Measurements from ENCODE around the gene EYA4.

Gene EYA4

DNA sequence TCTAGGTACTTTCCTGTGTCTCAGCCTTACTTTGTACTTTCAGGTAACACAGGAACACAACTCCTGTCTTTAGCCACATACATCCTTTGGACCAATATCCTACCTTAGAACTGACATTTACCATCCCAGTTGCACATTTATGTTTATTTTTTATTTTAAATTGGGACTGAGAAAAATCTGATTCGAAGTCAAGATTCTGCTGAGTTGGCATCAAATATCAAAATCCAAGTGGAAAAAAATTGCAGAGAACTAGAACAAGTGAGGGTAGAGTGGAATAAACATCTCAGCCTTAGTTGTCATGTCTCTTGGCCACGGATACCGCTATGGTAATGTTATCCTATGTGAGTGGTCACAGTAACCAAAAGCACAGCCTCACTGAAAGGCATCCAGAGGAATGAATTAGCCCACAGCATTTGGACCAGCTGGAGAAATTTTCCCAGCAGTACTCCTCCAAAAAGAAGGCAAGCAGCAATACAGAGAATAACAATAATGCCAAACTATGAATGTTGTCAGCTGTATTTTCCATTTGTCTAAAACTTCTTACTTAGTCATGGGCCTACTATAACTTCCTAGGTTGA is 17.6 kb upstream of the EYA4 start:
- Histone ChIP-seq H3K9ac (ENCODE audit: low read length) (no peak overlapping the region), H3K27me3 (ENCODE audit: low read length) (no peaks in the 10 kb centered on the region), H4K20me1 (ENCODE audit: low read depth, low read length) (no peaks in the 10 kb centered on the region), H3K4me3 (ENCODE audit: insufficient read depth, low read length, poor library complexity, severe bottlenecking) (no peak overlapping the region), H3F3A (ENCODE audit: insufficient read depth) (no peaks in the 10 kb centered on the region), H3K27ac (ENCODE audit: low read depth, low read length) (no peak overlapping the region), H3K4me2 (ENCODE audit: low read depth, low read length, poor library complexity, severe bottlenecking) (no peak overlapping the region), H3K79me2 (ENCODE audit: insufficient read depth, low read length) (no peaks in the 10 kb centered on the region), H3K9me3 (ENCODE audit: insufficient read depth, low read length) (no peaks in the 10 kb centered on the region), H2AFZ (ENCODE audit: low read depth, low read length, severe bottlenecking) (no peak overlapping the region), H3K9me2 (replicated peaks; ENCODE audit: insufficient read depth, low read length) (no peaks in the 10 kb centered on the region), H3K36me3 (ENCODE audit: low read length) (no peaks in the 10 kb centered on the region)
- TF ChIP-seq EZH2phosphoT487 (conservative IDR thresholded peaks at IDR 0.05; ENCODE audit: low read length): no peak
- TF ChIP-seq, protein P1, sequence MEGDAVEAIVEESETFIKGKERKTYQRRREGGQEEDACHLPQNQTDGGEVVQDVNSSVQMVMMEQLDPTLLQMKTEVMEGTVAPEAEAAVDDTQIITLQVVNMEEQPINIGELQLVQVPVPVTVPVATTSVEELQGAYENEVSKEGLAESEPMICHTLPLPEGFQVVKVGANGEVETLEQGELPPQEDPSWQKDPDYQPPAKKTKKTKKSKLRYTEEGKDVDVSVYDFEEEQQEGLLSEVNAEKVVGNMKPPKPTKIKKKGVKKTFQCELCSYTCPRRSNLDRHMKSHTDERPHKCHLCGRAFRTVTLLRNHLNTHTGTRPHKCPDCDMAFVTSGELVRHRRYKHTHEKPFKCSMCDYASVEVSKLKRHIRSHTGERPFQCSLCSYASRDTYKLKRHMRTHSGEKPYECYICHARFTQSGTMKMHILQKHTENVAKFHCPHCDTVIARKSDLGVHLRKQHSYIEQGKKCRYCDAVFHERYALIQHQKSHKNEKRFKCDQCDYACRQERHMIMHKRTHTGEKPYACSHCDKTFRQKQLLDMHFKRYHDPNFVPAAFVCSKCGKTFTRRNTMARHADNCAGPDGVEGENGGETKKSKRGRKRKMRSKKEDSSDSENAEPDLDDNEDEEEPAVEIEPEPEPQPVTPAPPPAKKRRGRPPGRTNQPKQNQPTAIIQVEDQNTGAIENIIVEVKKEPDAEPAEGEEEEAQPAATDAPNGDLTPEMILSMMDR (IDR thresholded peaks at IDR 0.05; ENCODE audit: insufficient read depth, low read length, poor library complexity, severe bottlenecking): no peak

- Histone ChIP-seq H3K4me2 (ENCODE audit: low read depth, low read length, poor library complexity, severe bottlenecking) (no peak overlapping the region), H3K27ac (ENCODE audit: low read depth, low read length) (no peak overlapping the region), H3K27me3 (ENCODE audit: low read length) (no peaks in the 10 kb centered on the region), H3F3A (ENCODE audit: insufficient read depth) (no peaks in the 10 kb centered on the region), H3K4me3 (ENCODE audit: insufficient read depth, low read length, poor library complexity, severe bottlenecking) (no peak overlapping the region), H3K36me3 (ENCODE audit: low read length) (no peaks in the 10 kb centered on the region), H3K9me2 (replicated peaks; ENCODE audit: insufficient read depth, low read length) (no peaks in the 10 kb centered on the region), H2AFZ (ENCODE audit: low read depth, low read length, severe bottlenecking) (no peak overlapping the region), H3K9me3 (ENCODE audit: insufficient read depth, low read length) (no peaks in the 10 kb centered on the region), H3K9ac (ENCODE audit: low read length) (no peak overlapping the region), H3K79me2 (ENCODE audit: insufficient read depth, low read length) (no peaks in the 10 kb centered on the region), H4K20me1 (ENCODE audit: low read depth, low read length) (no peaks in the 10 kb centered on the region)
- TF ChIP-seq EZH2phosphoT487 (conservative IDR thresholded peaks at IDR 0.05; ENCODE audit: low read length): no peak
- TF ChIP-seq, protein P1 (IDR thresholded peaks at IDR 0.05; ENCODE audit: insufficient read depth, low read length, poor library complexity, severe bottlenecking): no peak
These were observed 15.6 kb upstream of the EYA4 start for GRCh38 chr6:133225560-133225959.

DNA sequence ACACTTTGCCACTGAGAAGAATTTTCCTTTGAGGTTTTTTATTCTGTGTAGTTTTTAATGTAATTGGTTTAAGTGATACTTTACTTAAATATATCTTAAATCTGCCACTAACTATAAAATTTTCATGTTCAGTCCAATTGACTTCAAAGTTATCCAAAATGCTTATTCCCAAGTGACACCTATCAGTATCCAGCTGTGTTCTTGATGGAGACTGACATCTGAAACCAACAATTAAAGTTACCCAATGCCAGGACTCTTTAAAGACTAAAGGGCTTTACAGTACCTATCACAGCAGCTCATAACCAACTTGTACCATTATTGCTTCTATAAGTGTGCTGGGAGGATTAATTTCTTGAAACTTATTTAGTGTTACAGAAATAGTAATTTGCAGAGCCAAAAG is 13.8 kb upstream of the EYA4 start:
- Histone ChIP-seq H3K4me3 (ENCODE audit: insufficient read depth, low read length, poor library complexity, severe bottlenecking) (no peak overlapping the region), H3K9me2 (replicated peaks; ENCODE audit: insufficient read depth, low read length) (no peaks in the 10 kb centered on the region)
- TF ChIP-seq, protein P1 (IDR thresholded peaks at IDR 0.05; ENCODE audit: insufficient read depth, low read length, poor library complexity, severe bottlenecking): no peak
- no peak for TF ChIP-seq EZH2phosphoT487 (conservative IDR thresholded peaks at IDR 0.05; ENCODE audit: low read length)

More for the DNA sequence above, 13.8 kb upstream of the EYA4 start:
- Histone ChIP-seq H3K27ac (ENCODE audit: low read depth, low read length) (no peak overlapping the region), H3K9ac (ENCODE audit: low read length) (no peak overlapping the region), H2AFZ (ENCODE audit: low read depth, low read length, severe bottlenecking) (no peak overlapping the region), H3K4me2 (ENCODE audit: low read depth, low read length, poor library complexity, severe bottlenecking) (no peak overlapping the region), H3K36me3 (ENCODE audit: low read length) (no peaks in the 10 kb centered on the region), H3K79me2 (ENCODE audit: insufficient read depth, low read length) (no peaks in the 10 kb centered on the region), H4K20me1 (ENCODE audit: low read depth, low read length) (no peaks in the 10 kb centered on the region), H3K9me3 (ENCODE audit: insufficient read depth, low read length) (no peaks in the 10 kb centered on the region), H3F3A (ENCODE audit: insufficient read depth) (no peaks in the 10 kb centered on the region), H3K27me3 (ENCODE audit: low read length) (no peaks in the 10 kb centered on the region)

Data from SU-DHL-6 (cell line).